ENCODE results near the gene ZNF74. TPM values are rescaled to one million over a fixed set of nuclear protein-coding genes. Genes with fewer than 3 reads are reported as not detected.

The ZNF74 gene
- total and polyA plus RNA-seq, 7 donors: 1.4 to 18.8 (median 11.4) TPM

DNA sequence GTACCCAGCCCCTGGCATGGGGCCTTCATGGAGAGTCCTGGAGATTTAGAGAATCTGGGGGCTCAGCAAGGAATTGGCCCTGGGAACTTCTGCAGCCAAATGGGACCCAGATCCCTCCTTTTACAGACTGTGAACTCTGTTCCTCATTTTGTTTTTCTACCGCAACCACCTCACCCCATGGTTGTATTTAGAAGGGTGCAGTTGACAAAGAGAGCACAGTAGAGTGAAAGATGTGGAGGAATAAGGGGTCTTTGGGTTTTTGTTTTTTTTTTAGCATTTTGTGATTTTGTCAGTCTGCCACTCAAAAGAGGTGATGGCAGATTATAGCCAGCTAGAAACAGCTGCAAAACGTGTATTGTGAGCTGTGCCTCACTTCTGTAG is 1.9 kb downstream of the ZNF74 start:
- 60 to 62% methylated on average over 2 of the region's 2 CpGs for WGBS, 2 donors
- H3K4me3 ChIP-seq: no peak overlapping the region
- intact Hi-C loops (cut with DNase I): no loop called here
- no peak for DNase-seq
- no peak for TF ChIP-seq POLR2AphosphoS5 (IDR thresholded peaks at IDR 0.05)
- no peak for TF ChIP-seq EP300 (IDR thresholded peaks at IDR 0.05)
- no peak for TF ChIP-seq POLR2A (IDR thresholded peaks at IDR 0.05)
- TF ChIP-seq, protein P1, sequence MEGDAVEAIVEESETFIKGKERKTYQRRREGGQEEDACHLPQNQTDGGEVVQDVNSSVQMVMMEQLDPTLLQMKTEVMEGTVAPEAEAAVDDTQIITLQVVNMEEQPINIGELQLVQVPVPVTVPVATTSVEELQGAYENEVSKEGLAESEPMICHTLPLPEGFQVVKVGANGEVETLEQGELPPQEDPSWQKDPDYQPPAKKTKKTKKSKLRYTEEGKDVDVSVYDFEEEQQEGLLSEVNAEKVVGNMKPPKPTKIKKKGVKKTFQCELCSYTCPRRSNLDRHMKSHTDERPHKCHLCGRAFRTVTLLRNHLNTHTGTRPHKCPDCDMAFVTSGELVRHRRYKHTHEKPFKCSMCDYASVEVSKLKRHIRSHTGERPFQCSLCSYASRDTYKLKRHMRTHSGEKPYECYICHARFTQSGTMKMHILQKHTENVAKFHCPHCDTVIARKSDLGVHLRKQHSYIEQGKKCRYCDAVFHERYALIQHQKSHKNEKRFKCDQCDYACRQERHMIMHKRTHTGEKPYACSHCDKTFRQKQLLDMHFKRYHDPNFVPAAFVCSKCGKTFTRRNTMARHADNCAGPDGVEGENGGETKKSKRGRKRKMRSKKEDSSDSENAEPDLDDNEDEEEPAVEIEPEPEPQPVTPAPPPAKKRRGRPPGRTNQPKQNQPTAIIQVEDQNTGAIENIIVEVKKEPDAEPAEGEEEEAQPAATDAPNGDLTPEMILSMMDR (IDR thresholded peaks at IDR 0.05): no peak
- peaks cover 0 to 23% (median 20%) of the 10 kb centered on the region in 4 donors for H3K4me1 ChIP-seq
- H3K27me3 ChIP-seq: no peaks in the 10 kb centered on the region
- H3K9me3 ChIP-seq: no peaks in the 10 kb centered on the region
- H3K36me3 ChIP-seq: peaks cover 0 to 5% (median under 1%) of the 10 kb centered on the region in 4 donors
- H3K27ac ChIP-seq: no peak overlapping the region

DNA sequence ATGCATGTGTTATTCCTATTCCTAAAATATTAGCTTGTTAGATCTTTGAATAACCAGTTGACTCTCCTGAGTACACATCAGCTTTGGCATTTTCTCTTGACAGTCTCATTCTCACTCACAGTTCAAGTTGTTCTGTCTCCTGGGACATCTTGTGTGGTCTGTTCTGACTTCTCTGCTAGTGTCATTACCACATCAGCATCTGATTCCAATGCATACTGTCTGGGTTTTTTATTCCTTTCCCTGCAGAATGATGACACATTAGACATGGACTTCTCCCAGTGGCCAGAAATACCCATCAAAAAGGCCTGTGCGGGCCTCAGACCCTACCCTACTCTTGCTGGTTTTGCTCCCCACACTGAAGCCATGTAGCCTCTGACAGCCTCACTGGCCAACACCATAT is 2.7 kb downstream of the ZNF74 start:
- H3K27me3 ChIP-seq: no peaks in the 10 kb centered on the region
- no peak for DNase-seq
- TF ChIP-seq POLR2AphosphoS5 (IDR thresholded peaks at IDR 0.05) (no peak), EP300 (IDR thresholded peaks at IDR 0.05) (no peak), POLR2A (IDR thresholded peaks at IDR 0.05) (no peak)
- TF ChIP-seq, protein P1 (IDR thresholded peaks at IDR 0.05): no peak
- H3K4me1 ChIP-seq: peaks cover 0 to 23% (median 20%) of the 10 kb centered on the region in 4 donors
- no peak overlapping the region for H3K4me3 ChIP-seq
- H3K36me3 ChIP-seq: peaks cover 0 to 11% (median 6%) of the 10 kb centered on the region in 4 donors
- H3K9me3 ChIP-seq: no peaks in the 10 kb centered on the region
- no peak overlapping the region for H3K27ac ChIP-seq
- intact Hi-C loops (cut with DNase I): no loop called here
- WGBS, 2 donors: 86 to 96% methylated on average over 1 of the region's 1 CpG

DNA sequence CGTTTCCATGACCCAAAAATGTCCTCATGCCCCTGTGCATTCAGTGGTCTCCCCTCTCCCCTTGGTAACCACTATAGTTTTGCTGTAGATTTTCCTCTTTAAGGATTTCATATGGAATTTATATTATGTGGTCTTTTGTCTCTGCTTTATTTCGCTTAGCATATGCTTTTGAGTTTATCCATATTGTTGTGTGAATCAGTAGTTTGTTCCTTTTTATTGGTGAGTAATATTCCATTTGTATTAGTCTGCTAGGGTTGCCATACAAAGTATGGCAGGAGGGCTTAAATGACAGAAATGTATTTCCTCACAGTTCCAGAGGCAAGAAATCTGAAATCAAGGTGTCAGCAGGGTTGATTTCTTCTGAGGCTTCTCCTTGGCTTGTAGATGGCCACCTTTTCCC is 3.5 kb downstream of the ZNF74 start:
- WGBS, 2 donors: 90 to 93% methylated on average over 2 of the region's 2 CpGs
- peaks cover 0 to 23% (median 20%) of the 10 kb centered on the region in 4 donors for H3K4me1 ChIP-seq
- H3K36me3 ChIP-seq: peaks cover 0 to 11% (median 6%) of the 10 kb centered on the region in 4 donors
- no peak overlapping the region for H3K27ac ChIP-seq
- H3K9me3 ChIP-seq: no peaks in the 10 kb centered on the region
- TF ChIP-seq, protein P1 (IDR thresholded peaks at IDR 0.05): no peak
- TF ChIP-seq POLR2AphosphoS5 (IDR thresholded peaks at IDR 0.05) (no peak), EP300 (IDR thresholded peaks at IDR 0.05) (no peak), POLR2A (IDR thresholded peaks at IDR 0.05) (no peak)
- H3K27me3 ChIP-seq: no peaks in the 10 kb centered on the region
- intact Hi-C loops (cut with DNase I): no loop called here
- H3K4me3 ChIP-seq: no peak overlapping the region
- no peak for DNase-seq

DNA sequence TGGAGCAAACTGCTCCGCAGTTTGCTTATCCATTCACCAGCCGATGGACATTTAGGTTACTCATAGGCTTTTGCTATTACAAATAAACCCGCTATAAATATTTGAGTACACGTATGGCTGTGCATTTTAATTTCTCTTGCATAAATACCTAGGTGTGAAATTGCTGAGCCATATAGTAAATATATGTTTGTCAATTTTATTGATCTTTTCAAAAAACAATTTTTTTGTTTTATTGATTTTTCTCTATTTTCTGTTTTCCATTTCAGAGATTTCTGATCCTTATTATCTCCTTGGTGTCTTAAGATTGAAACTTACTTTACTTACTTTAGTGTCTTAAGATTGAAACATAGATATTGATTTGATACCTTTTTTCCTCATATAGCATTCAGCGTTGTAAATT is 4.5 kb downstream of the ZNF74 start:
- Histone ChIP-seq H3K27ac (no peak overlapping the region), H3K4me1 (peaks cover 0 to 20% (median 17%) of the 10 kb centered on the region in 4 donors), H3K36me3 (peaks cover 0 to 18% (median 6%) of the 10 kb centered on the region in 4 donors), H3K9me3 (no peaks in the 10 kb centered on the region), H3K27me3 (no peaks in the 10 kb centered on the region), H3K4me3 (no peak overlapping the region)
- TF ChIP-seq POLR2AphosphoS5 (IDR thresholded peaks at IDR 0.05) (no peak), EP300 (IDR thresholded peaks at IDR 0.05) (no peak), POLR2A (IDR thresholded peaks at IDR 0.05) (no peak)
- TF ChIP-seq, protein P1 (IDR thresholded peaks at IDR 0.05): no peak
- WGBS, 2 donors: 95 to 97% methylated on average over 5 of the region's 5 CpGs
- intact Hi-C loops (cut with DNase I): no loop called here
- no peak for DNase-seq

All from sigmoid colon (tissue), 7 donors.